Lung (tissue), 12 donors: Measurements from ENCODE around the gene RGS8. TPM values are rescaled to one million over a fixed set of nuclear protein-coding genes. Genes with fewer than 3 reads are reported as not detected.

Experiments used
- ATAC-seq: fragments of 200-7000 bp; cut with Tn5 transposase; one replicate; pipeline ENCODE4 v1.9.1; 2020; ENCODE audit warnings: moderate number of reproducible peaks; ENCODE audit not compliant: insufficient read depth, low FRiP score
- DNase-seq, 3 donors: peaks; one replicate each; pipeline ENCODE4 v3.0.0-alpha.2; 2013 to 2017
- H3K27ac ChIP-seq, 2 donors: one replicate each; pipeline ENCODE4 v1.5.1; 2013; ENCODE audit warnings: mild to moderate bottlenecking in 2 of 2, moderate library complexity in 2 of 2, control low read depth in 1 of 2, inconsistent platforms in 1 of 2, low read depth in 1 of 2, low read length in 1 of 2
- H3K27me3 ChIP-seq, 3 donors: one replicate each; pipeline ENCODE4 v1.5.1; 2013; ENCODE audit warnings: low read length in 2 of 3; ENCODE audit not compliant: control insufficient read depth in 3 of 3, insufficient read depth in 3 of 3
- H3K36me3 ChIP-seq, 4 donors: one replicate each; pipeline ENCODE4 v1.5.1; 2013; ENCODE audit warnings: low read length in 4 of 4, mild to moderate bottlenecking in 1 of 4, moderate library complexity in 1 of 4; ENCODE audit not compliant: control insufficient read depth in 4 of 4, insufficient read depth in 4 of 4
- H3K4me1 ChIP-seq, 5 donors: one replicate each; pipeline ENCODE4 v1.5.1; 2013; ENCODE audit warnings: low read length in 5 of 5, mild to moderate bottlenecking in 2 of 5, moderate library complexity in 1 of 5; ENCODE audit not compliant: control insufficient read depth in 5 of 5, insufficient read depth in 5 of 5
- H3K4me3 ChIP-seq: one replicate; pipeline ENCODE4 v1.5.1; 2013; ENCODE audit warnings: mild to moderate bottlenecking, control low read depth, moderate library complexity
- H3K9ac ChIP-seq, 2 donors: one replicate each; pipeline ENCODE4 v1.5.1; 2013; ENCODE audit warnings: low read length in 2 of 2, control low read depth in 1 of 2; ENCODE audit not compliant: insufficient read depth in 1 of 2
- H3K9me3 ChIP-seq, 4 donors: one replicate each; pipeline ENCODE4 v1.5.1; 2013; ENCODE audit warnings: low read length in 3 of 4, mild to moderate bottlenecking in 1 of 4, moderate library complexity in 1 of 4; ENCODE audit not compliant: control insufficient read depth in 4 of 4, insufficient read depth in 3 of 4
- WGBS, 2 donors: extraction: QIAGEN DNeasy Blood & Tissue Kit; methylation state at CpG; one replicate each; pipeline ENCODE4 v1.1.7; 2013; 5-methylcytosine and 5-hydroxymethylcytosine counted together
- polyA plus RNA-seq, 2 donors: library from polyadenylated mRNA; stranded (reverse); fragments of 200-250 nt; gene quantifications; one replicate each; pipeline ENCODE4 v1.2.1, GENCODE V29; 2013
- total RNA-seq, 2 donors: library from RNA; depleted of rRNA in 1 of 2; stranded (reverse); fragments of >200 nt in 1 of 2; gene quantifications; one replicate each; pipeline ENCODE4 v1.2.1, GENCODE V29; 2014 to 2021
- TF ChIP-seq, protein P1 (sequence below): IDR thresholded peaks from 2 replicates; pipeline ENCODE4 v1.5.1; 2012; ENCODE audit warnings: mild to moderate bottlenecking; ENCODE audit errors: control extremely low read depth, extremely low read depth
- donor health status: control.
- donor health status: control.
- donor health status: Bipolar disorder and iron deficiency.
- donor health status: healthy.
- donor health status: DM: yes; HTN: yes; CAD: no.

RGS8 gene
- total and polyA plus RNA-seq, 4 donors: 0.02 to 0.03 (median 0.02) TPM; not detected in 1

DNA sequence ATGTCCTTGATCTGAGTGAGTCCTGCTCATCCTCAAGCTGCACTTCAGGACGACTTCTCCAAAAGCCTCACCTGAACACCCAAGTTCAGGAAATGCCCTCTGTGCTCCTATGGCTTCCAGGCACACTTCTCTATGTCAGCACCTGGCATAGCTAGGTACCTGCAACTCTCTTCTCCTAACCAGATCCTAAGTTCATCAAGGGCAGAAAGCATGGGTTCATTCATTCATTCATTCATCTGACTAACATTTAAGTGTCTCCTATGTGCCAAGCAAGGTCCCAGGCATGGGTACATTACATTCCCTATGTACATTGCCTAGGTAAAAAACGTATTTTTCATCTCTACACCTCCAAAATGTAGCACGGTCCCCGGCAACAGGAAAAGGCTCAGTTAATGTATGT, 4.0 kb downstream of the RGS8 start:
- 85 to 89% methylated on average over 4 of the region's 4 CpGs for WGBS, 2 donors
- Histone ChIP-seq H3K9ac (no peak overlapping the region), H3K36me3 (no peaks in the 10 kb centered on the region), H3K27ac (no peak overlapping the region), H3K4me1 (peaks cover 0 to 6% (median 0%) of the 10 kb centered on the region in 5 donors), H3K9me3 (no peaks in the 10 kb centered on the region), H3K4me3 (no peak overlapping the region), H3K27me3 (peaks cover 0 to 16% (median 11%) of the 10 kb centered on the region in 3 donors)
- DNase-seq: no peak
- TF ChIP-seq, protein P1, sequence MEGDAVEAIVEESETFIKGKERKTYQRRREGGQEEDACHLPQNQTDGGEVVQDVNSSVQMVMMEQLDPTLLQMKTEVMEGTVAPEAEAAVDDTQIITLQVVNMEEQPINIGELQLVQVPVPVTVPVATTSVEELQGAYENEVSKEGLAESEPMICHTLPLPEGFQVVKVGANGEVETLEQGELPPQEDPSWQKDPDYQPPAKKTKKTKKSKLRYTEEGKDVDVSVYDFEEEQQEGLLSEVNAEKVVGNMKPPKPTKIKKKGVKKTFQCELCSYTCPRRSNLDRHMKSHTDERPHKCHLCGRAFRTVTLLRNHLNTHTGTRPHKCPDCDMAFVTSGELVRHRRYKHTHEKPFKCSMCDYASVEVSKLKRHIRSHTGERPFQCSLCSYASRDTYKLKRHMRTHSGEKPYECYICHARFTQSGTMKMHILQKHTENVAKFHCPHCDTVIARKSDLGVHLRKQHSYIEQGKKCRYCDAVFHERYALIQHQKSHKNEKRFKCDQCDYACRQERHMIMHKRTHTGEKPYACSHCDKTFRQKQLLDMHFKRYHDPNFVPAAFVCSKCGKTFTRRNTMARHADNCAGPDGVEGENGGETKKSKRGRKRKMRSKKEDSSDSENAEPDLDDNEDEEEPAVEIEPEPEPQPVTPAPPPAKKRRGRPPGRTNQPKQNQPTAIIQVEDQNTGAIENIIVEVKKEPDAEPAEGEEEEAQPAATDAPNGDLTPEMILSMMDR: no peak
- no peak for ATAC-seq

DNA sequence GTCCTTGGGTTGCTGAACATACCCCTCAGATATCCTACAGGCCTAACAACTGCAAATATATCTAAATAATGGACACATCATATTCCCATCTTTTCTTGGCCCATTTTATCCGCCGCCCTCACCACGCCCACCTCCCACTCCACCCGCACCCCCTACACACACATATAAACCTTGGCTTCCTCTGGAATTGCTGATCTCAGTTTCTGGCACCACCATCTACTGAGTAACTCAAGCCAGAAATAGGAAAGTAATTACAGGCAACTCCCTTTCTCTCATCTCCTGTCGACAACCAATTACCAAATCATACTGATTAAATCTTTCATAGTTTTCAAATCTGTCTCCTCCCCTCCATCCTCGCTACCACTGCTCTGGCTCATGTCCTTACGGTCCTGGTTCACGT, 4.7 kb downstream of the RGS8 start:
- Histone ChIP-seq H3K27me3 (peaks cover 0 to 15% (median 7%) of the 10 kb centered on the region in 3 donors), H3K4me3 (no peak overlapping the region), H3K9ac (no peak overlapping the region), H3K9me3 (no peaks in the 10 kb centered on the region), H3K36me3 (no peaks in the 10 kb centered on the region), H3K27ac (no peak overlapping the region), H3K4me1 (peaks cover 0 to 6% (median 0%) of the 10 kb centered on the region in 5 donors)
- ATAC-seq (no peak), DNase-seq (no peak)
- TF ChIP-seq, protein P1: no peak
- 71 to 84% methylated on average over 8 of the region's 8 CpGs for WGBS, 2 donors

DNA sequence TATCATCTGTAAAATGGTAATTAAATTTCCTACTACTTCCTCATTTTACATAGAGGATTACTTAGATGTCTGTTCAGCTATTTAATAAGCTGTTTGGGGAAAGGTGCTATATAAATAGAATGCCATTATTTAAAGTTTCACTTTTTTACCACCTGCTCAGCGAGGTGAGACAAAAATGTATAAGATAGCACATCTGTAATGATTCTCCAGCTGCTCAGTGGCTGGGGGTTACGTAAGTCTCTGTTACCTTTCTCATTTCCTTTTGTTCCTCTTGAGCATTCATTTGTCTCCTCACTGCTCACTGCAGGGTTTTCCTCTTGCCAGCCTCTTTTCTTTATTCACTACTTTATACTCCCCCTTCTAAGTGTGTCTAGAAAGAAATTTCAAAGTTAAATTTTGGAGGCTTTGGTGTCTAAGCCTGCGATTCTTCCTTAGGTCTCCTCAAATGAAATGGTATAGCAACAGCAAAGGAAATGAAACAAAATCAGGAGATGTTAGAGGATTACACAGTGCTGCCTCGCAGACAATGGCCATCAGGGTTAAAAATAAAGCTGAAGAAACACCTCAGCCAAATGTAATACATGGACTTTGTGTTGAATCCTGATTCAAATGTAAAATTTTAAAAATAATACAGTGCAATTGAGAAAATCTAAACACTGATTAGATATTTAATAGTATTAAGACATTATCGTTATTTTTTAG, 6.8 kb downstream of the RGS8 start:
- H3K4me1 ChIP-seq: peaks cover 0 to 6% (median 0%) of the 10 kb centered on the region in 5 donors
- H3K9me3 ChIP-seq: no peaks in the 10 kb centered on the region
- TF ChIP-seq, protein P1: no peak
- H3K36me3 ChIP-seq: no peaks in the 10 kb centered on the region
- 68 to 74% methylated on average over 5 of the region's 5 CpGs for WGBS, 2 donors
- H3K27ac ChIP-seq: no peak overlapping the region
- no peak overlapping the region for H3K4me3 ChIP-seq
- H3K27me3 ChIP-seq: peaks cover 0 to 3% (median 0%) of the 10 kb centered on the region in 3 donors
- ATAC-seq (no peak), DNase-seq (no peak)
- no peak overlapping the region for H3K9ac ChIP-seq
